GM21576 (cell line): ENCODE measurements around the gene PIGQ.

Experiments
- ATAC-seq: cut with Tn5 transposase; IDR thresholded peaks from one replicate; pipeline ENCODE4 v1.9.1; 2021; ENCODE audit warnings: mild to moderate bottlenecking, moderate library complexity; ENCODE audit not compliant: unreplicated experiment

Gene PIGQ

DNA sequence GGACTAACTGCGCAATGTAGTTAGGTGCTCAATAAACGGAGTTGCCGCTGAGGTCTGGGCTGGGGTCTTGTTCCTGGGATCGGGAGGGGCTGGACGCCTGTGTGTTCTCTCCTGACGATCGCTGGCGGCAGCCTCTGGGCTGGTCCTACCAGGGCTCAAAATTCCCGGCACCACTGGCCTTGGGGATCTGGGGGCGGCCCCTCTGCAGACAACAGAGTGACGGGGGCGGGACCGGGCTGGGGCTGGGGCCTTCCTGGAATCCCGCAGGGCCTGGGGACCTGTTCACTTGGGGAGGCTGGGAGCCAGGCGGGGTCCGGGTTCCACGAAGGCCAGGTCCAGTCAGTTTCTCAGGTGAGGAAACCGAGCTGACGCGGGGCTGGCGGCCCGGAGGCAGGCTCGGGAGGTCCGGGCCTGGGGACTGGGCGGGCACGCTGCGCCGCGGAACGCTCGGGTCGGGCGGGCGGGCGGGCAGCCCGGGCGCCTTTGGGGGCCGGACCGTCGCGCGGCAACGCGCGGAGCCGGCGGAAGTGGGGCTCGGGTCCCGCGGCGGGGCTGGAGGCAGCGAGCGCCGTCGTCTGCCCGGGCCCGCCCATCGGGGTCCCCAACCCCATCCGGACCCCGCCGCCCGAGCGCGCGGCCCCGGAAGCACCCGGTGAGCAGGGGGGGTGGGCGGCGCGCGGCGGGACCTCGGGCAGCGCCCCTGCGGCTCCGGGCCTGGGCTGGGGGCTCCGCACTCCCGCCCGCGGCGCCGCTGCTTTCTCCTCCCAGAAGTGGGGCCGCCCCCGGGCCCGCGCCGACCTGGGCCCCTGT is at the start of gene PIGQ:
PIGQ (plus strand) TSS at position 524 of the 810 bp plus-strand sequence. CDS start 4,107 bp downstream, outside the sequence.
- ATAC-seq = no peak

DNA sequence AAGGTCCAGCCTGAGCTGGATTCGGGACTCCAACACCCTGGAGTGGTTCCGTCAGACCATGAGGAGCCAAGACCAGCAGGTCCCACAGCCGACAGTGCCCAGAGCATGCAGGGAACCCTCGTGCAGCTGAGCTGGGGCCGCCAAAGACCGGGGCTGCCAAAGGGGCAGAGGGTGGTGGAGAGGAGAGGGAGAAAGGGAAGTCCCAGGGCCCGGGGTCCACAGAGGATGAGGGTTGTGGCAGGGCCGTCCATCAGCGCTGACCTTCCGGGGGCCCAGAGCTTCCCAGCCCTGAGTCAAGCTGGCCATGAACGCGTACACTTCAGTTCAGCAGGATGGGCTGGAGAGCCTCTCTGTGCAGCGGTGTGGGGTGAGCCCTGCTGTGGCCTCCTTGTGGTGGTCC is 48.9 kb upstream of the PIGQ start:
- ATAC-seq = no peak

DNA sequence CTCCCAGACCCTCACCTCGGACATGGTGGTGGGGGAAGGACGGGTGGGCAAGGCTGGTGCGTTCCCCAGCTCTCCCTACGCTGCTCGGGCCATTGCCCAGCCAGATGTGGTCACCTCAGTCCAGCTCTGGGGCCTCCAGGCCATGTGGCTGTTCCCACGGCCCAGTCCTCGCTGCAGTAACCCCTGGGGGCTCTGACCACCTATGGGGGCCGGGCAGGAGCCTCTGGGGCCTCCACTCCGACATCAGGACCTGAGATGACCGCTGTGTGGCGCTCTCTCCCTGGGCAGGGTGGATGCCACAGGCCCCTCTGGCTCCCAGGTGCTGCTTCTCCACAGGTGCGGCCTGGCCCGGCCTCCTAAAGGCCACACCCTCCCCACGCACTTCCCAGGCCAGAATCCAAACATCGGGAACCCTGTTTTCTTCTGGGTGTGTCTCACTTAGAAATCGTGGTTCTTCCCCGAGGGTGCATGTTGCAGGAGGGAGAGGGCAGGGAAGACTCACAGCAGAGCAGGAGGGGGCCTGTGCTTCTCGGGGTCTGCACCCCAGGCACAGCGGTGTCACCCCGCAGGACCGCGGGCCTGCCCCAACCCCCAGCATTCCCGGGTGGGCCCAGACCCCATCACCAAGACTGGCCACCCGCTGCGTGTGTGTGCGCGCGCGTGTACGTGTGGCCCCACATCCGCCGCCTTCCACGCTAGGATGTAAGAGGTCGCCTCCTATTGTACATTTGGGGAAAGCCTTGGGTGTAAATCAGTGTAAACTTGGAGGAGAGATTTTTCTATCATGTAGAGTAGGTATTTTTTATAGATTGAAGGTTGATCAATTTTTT is 48.2 kb upstream of the PIGQ start:
- no peak for ATAC-seq

DNA sequence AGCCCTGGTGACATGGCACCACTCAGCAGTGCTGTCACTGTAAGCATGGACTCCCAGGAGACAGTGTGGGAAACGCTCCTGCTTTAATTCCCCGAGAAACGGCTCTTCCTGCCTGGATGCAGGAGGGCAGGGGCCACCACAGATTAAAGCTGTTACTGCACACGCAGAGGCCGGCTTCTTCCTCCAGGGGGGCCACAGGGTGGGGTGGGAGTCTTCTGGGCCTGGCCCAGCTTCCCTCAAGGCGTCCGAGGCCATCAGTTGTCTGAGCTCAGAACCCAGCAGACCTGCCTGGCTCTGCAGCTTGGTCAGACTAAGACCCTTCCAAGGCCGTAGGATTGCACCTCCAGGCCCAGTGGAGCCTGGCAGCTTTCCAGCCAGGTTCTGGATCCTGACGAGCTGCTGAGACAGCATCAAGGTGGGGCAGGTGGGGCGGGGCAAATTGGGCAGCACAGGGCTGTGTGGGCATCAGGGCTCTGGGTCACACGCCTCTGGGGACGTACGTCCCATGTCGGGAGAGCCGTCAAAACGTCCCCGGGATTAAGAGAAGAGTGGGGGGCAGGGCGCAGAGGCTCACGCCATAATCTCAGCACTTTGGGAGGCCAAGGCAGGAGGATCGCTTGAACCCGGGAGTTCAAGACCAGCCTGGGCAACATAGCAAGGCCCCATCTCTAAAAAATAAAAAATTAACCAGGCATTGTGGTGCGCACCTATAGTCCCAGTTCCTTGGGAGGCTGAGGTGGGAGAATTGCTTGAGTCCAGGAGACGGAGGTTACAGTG is 47.3 kb upstream of the PIGQ start:
- ATAC-seq = no peak

DNA sequence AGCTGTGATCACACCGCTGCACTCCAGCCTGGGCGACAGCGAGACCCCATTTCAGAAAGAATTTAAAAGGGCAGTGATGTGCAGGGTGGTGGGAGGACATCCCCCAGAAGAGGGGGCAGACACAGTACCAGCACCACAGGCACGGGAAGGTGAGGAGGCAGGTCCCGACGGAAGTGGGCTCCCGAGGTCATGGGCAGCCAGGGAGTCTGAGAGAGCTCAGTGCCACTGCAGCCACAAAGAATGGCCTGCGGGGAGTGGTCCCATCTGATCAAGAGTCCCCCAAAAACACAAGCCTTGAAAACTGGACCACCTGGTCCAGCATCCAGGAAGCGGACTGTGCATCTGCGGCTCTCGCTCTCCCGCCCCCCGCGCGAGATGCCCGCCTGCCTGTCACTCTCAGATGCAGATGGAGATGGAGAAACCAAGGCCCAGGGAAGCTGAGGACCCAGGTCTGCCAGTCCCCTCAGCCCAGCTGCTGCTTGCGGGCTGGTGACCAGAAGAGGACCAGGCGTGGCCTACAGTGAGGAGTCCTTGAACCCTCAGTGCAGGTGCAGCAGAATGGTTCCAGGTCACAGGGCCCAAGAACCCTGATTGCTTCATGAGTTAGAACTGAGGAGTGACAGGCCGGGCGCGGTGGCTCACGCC is 46.5 kb upstream of the PIGQ start:
- no peak for ATAC-seq

DNA sequence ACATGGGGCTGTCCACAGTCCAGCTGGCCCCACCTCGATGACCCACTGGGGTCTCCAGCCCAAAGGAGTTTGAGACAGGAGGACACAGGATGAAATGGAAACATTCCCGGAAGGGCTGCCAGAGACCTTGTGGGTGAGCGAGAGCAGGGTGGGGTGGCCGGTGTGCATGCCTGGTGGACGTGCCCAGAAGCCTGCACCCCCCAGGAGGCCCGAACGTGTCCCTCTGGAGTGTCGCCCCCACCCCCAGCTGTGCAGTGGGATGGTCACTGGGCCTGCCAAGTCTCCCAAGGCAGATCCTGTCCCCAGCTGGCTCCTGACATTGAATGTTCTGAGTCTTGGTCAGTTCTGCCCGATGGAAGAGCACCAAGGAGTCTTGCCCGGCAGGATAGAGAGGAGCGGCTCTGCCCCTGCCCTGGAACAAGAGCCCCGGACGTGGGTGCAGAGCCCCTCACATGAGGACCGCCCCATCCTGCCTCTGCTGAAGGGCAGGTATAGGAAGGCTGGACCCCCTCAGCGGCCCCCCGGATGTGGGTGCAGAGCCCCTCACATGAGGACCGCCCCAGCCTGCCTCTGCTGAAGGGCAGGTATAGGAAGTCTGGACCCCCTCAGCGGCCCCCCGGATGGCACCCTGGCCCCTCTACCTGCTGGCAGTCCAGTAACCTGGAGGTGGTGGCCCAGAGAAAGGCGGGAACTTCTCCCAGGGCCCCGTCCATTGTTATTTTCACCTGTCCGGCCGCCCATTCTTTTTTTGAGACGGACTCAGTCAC is 45.3 kb upstream of the PIGQ start:
- ATAC-seq = no peak

DNA sequence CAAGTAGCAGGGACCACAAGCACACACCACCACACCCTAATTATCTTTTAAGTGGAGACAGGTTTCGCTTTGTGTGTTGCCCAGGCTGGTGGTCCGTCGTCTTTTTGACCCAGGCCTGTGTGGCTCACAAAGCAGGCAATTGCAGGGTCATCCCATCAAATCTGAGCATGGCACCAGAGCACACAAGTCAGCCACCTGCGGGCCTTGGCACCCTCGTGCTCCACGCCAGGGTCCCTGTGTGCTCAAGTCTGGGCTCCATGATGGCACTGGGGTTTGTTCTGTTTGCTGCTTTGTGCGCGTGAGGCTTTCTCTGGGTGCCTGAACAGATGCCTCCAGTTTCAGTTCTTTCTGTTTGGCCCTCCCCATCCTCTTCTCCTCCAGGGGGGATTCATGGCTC is 44.6 kb upstream of the PIGQ start:
- ATAC-seq = no peak

DNA sequence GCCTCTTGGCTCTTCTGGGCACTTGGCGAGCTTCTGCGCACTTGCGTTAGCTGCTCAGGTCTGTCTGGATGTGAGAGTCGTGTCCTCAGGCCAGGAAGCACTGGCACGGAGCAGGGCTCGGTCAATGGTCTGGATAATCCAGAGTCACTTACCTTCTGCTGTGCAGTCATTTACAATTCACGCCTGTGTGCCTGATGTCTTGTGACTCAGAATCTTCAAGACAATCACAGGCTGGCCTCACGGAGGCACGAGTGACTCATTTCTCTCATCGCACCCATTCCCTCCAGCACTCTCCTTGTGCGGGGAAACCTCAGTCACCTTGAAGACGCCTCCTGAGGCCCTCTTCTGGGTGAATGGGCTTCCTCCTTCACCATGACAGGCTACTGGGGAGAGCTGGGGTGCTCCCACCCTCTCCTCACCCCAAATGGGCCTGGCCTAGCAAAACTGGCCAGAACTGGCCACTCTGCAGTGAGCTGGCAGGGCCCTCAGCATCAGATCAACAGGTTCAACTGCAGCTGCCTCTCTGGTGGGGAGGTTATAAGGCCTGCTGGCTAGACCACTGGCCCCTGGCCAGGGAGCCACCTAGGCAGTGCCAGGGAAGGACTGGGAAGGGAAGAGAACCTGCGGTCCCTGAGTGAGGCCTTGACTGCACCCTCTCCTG is 44.1 kb upstream of the PIGQ start:
- ATAC-seq = peak; percentile 26

DNA sequence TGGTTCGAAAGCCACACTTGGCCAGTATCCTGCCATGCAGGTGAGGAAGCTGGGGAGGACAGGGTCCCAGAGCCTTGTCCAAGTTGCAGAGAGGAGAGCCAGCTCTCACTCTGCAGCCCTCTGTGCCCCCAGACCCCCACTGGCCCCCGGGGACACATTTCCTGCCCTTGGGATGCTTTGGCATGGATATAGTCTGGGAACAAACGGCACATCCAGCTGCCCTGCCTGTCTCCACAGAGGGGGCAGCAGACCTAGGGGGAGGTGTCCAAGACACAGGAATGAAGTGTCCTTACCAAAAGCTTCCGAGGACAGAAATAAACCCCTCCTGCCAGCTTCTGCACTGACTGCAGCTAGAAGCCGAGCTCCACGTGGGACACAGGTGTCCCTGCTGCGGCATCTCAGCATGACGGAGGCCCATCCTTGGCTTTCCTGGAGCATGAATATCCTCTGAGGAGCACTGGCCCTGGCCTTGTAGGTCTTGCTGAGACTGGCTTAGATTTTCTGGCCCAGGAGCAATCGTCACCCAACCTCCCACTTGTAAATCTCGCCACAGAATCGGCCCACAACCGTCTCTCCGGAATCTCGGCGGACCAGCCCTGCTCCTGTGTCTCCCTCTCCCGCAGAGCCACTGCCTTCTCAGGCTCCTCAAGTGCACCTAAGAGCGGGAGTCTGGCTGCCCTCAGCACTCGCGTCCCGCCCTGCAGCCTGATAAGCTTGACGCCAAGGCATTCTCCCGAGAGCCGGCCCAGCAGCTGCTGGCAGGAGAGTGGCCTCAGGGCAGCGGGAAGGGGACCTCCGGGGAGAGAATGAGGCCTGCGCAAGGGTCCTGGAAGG is 43.4 kb upstream of the PIGQ start:
- ATAC-seq = peak; percentile 2

DNA sequence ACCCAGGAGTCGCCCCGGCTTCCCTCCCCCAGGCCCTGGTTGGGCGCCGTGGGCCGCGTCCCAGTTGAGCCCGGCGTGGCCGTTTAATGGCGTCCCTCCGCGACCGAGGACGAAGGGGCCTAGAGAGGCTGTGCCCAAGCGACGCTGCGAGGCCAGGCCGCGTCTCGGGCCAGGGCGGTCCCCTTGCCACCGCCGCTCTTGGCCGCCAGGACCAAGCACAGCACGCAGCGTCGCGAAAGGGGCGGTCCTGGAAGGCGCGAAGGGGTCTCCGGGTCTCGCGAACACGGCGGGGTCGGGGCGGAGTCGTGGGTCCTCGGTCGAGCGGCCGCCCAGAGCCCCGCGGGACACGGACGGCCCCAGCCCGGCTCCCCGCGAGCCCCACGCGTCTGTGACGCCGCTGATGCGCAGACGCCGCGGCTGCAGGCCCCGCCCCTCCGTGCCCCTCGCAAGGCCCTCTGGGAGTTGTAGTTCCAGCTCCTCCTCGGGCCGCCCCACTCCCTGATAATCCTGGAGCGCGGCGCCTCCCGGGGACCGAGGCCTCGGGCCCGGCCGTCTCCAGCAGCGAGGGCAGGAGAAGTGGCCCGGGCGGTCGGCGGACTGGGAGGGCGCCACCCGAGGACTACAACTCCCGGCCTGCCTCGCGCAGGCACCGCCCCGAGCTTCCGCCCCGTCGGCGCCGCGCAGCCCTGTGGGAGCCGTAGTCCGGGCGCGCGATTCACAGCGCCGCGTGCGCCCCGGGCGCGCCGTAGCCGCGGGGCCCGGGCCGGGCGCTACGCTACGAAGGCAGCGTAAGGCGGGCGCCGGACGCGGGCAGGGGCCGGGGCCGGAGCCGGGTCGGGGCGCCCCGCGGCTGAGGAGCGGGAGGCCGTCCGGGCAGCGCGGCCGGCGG is 42.5 kb upstream of the PIGQ start, which contains the start of gene CAPN15:
CAPN15 (plus strand) TSS at position 698 of the 889 bp plus-strand sequence. CDS start 19,127 bp downstream, outside the sequence.
- ATAC-seq = peak; percentile 54

DNA sequence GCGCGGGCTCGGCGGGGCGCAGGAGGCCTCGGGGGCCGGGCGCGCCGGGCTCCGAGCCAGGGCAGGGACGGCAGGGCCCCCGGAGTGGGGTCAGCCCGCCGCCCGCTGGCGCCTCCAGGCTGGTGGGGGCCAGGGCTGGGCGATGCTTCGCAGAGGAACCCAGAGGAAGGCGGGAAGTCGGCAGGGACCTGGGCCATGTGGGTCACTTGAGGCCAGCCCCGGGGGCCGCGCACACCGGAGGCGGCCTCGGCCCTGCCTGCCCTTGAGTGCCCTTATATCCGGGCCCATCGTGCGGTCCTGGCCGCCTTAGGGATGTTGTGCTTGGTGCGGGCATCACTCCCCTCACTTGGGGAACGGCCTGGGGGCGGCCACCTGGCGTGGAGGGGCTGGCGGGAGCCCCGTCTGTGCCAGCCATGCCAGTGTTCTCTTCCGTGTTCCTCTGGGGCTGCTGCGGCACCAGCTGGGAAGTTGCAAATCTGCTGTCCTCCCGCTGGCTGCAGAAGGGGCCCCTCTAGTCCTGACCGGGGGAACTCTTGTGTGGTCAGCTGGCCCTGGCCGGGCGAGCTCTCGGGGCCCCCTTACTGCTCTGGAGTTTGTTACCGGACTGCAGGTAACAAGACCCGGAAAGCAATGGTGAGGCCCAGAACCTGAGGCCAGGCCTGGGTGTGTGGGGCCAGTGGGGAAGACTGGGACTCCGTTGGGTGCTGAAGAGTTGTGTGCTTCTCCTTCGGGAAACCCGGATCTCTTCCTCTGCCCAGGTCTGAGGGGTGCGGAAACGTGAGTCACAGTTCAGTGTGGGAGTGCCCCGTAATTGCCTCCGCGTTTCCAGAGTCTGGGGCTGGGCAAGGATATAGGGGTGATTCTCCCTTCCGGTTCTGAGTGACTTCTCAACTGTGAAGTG is 41.4 kb upstream of the PIGQ start:
- ATAC-seq = no peak

DNA sequence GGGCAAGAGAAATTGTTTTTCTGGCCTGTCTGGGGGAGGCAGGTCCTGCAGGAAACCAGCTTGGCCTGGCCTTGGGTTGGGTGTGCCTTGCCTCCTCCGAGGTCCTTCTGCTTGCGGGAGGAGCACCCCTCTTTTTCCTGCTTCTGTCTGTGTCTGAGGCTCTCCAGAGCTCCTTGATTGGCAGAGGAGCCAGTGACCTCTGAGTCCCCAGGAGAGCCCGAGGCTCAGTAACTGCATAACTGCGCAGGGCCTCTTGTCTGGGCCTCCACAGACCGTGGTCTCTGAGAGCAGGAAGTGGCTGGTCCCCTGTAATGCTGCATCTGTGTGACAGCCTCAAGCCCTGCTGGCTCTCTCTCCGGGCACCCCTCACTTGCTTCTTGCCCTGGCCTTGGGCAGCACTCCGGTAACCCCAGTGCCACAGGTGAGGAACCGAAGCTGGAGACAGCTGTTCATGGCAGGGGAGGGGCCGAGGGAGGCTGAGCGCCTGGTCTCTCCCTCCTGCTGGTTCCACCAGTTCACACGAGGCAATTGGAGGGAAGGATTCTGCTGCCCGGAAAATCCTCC is 40.7 kb upstream of the PIGQ start:
- no peak for ATAC-seq

DNA sequence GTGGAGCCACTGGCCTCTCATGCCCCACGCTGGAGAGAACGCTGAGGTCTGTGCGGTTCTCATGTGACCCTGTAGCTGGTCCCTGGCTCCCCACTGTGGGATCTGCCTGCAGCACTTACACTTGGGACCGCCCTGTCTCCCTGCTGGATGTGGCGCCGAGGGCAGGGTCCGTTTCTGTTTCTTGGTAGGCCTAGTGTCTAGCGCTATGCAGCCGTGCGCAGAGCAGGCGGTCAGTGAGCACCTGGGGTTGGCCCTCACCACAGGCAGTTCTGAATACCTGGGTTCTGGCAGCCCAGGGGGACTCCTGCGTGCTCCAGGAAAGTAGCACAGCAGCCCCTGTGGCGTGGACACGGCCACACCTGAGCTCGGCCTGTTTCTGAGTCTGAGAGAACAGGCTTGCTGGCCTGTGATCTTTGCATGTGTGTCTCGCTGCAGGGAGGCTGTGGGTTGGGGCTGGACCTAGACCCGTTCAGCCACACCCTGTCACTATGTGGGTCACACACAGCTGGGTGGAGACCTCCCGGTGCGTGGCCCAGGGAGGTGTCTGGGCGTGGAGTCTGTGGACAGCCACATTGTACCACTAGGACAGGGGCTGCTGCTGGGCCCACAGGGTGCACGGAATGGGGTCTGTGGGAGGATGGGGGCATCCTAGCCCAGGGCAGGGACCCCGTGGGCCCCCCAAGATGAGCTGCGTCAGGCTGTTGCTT is 39.5 kb upstream of the PIGQ start:
- no peak for ATAC-seq

DNA sequence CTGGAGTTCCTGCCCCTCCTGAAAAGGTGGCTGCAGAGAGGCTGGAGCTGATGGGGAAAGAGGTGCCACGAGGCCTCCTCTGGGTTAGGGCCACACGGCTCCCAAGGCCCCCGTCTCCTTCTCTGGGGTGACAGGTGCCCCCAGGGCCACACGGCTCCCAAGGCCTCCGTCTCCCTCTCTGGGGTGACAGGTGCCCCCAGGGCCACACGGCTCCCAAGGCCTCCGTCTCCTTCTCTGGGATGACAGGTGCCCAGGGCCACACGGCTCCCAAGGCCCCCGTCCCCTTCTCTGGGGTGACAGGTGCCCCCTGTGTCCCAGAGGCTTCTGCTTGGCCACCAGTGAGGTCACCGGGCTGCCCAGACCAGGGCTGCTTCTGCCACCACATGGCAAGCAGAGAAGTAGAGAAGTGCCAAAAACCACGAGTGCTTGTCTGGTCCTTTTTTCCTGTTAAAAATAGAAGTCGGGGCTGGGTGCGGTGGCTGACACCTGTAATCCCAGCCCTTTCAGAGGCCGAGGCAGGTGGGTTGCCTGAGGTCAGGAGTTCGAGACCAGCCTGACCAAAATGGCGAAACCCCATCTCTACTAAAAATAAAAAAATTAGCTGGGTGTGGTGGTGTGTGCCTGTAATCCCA is 38.2 kb upstream of the PIGQ start:
- ATAC-seq = no peak
